Measurements from ENCODE around the gene SDK1.
A peak's percentile ranks its signal among the peaks of the same experiment; 100 is the strongest.

Gene SDK1

DNA sequence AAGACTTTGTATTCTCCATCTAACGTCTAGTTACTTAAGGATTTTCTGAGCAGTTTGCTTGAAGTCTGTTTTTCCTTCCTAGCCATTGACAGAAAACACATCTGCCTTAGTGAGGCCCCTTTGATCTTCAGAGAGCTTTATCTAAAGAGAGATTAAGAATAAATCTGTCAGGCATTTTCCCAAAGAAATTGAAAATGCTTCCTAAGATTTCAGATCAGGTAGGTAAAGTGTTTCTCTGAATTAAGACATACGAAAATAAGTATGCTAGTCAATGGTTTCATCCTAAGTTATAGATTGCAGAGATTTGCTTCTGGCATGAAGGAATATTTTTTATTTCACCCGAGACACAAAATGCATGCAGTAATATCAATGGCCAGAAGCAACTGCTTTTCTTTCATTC is 168.6 kb downstream of the SDK1 start:
- no peak for DNase-seq

- no peak for DNase-seq
Observed at GRCh38 chr7:3480197-3480596, 179.1 kb downstream of the SDK1 start.

DNA sequence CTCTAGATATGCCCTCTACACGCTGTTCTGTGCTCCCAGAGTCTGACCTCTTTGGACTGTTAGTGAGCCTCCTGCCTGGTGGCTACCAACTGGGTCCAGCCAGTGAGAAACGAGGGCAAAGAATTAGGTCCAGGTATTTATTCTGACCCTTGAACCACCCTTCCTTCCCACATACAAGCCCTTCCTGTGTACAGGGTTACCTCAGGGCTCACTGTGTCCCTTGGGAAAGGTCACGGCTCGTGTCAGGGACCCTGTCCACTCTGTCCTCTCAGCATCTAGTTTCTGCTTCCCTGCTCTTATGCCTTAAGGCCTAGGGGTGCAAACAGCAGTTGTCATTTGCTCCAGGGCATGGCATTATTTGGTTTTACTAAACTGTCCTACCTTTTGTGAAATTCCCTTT is 180.4 kb downstream of the SDK1 start:
- no peak for DNase-seq

- DNase-seq: peak; percentile 2
Observed at GRCh38 chr7:3482147-3482921, 181.3 kb downstream of the SDK1 start.

- no peak for DNase-seq
Observed at GRCh38 chr7:3486841-3487240, 185.8 kb downstream of the SDK1 start.

DNA sequence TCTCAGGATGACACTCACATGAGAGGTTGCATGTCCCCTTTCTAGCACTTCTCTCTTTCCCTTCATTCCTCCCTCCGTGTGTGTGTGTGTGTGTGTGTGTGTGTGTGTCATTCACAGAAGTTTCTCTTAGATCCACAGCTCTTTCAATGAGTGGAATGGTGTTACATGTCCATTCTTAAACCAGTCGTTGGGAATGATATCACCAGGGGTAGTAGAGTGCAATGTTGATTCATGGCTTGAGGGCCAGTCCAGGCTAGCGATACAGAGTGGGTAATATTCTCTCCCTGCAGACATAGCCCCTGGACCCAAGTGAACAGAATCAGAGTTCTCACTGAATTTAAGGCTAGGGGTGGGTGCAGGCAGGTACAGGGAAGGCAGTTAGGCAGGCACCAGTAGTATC is 187.8 kb downstream of the SDK1 start:
- DNase-seq: no peak

- no peak for DNase-seq
Observed at GRCh38 chr7:3493499-3493898, 192.4 kb downstream of the SDK1 start.

DNA sequence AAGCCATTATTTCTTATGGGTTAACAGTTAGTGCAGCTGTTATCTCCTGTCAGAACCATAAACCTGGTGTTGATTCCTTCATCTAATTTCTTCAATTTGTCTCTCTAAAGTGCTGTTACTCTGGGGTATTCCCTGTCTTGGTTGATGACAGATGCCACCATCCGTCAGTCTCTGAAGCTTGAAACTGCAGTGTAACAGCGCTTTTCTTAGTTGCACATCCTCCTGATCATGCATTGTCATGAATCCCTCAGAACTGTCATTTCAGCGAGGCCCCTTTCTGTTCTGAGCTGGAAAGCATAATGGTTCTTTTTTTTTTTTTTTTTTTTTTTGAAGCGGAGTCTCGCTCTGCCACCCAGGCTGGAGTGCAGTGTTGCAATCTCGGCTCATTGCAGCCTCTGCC is 193.9 kb downstream of the SDK1 start:
- no peak for DNase-seq

DNA sequence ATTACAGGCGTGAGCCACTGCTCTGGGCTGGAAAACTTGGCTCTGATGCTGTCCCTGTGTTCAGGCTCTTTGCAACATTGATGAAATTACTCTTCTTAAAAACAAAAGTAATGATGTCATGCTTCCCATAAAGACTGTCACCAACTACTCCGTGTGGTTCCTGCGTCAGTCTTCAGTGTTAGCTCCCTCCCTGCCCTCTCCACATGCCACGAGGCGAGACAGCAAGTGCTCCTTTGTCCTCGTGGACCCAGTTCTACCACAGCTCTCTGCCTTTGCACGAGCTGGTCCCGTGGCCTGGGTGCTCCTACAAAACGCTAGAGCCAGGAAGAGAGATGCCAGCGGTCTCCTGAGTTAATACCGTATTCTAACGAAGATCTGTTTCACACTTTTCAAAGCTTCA is 194.5 kb downstream of the SDK1 start:
- no peak for DNase-seq

GRCh38 chr7:3495954-3496353 is 194.9 kb downstream of the SDK1 start:
- no peak for DNase-seq

GRCh38 chr7:3497796-3498195 is 196.7 kb downstream of the SDK1 start:
- no peak for DNase-seq

GRCh38 chr7:3501671-3502070 is 200.6 kb downstream of the SDK1 start:
- DNase-seq: no peak

DNA sequence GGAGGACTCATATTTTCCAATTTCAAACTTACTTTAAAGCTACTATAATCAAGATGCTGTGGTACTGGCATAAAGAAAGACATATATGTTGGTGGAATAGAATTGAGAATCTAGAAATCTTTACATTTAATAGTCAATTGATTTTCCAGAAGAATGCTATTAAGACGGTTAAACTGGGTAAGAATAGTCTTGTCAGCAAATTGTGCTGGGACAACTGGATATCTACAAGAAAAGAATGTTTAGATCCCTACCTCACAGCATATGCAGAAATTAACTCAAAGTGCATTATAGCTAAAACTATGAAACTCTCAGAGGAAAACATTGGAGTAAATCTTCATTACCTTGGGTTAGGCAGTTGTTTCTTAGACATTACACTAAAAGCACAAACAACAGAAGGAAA is 203.3 kb downstream of the SDK1 start:
- no peak for DNase-seq

DNA sequence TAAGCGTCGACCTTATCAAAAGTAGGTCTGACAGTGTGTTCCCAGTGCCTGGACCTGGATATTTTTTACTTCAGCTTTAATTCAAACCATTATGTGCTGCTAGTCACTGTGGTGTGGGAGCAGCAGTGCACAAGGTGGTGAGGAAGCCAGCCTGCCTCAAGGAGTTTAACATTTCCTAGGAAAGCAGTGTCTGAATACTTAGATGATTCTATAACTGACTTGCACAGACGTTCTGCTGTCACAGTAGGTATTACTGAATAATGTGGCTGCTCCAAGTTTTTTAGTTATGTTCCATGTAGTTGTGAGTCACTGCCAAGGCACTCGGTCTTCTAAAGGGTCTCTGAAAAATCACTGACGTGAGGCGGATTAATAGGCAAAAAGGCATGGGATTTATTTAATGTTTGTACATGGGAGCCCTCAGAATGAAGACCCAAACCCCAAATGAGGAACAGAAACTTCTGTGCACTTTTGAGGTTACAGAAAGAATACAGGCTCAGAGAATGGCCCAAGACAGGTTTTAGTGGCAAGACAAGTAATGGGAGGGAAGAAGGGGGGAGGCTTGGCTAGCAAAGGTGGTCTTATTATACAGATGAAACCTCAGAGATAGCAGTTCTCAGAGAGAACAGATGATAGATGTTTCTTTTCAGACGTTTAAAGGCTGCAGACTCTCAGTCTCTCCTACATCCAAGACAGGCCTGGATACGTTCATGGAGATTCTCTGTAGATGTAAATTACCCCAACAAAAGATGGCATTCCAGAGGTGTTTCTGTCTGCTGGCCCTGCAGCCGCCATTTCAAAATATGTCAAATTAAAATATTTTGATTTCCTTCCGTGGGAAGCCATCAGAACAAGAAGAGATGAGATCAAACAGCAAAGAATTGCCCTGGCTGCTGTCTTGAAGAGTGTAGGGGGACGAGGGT is 209.3 kb downstream of the SDK1 start:
- no peak for DNase-seq

DNA sequence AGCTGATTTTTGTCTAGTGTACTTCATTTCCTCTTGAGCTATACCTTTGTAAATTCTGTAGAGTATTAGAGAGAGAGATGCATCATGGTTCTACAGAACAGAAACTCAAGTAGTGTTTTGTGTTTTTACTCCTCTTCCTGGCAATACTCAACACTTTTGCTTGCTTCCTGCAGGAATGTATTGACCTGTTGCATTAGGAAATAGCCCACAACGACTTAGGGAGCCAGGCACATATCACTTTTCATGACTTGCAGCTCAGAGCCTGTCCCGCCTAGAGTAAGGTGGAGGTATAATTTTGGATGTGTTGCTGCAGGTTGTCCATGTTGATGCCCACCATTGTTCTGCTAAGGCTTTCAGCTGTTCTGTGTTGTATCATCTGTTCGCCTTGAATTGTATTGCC is 216.3 kb downstream of the SDK1 start:
- no peak for DNase-seq

- DNase-seq: no peak
Observed at GRCh38 chr7:3518546-3518945, 217.5 kb downstream of the SDK1 start.

DNA sequence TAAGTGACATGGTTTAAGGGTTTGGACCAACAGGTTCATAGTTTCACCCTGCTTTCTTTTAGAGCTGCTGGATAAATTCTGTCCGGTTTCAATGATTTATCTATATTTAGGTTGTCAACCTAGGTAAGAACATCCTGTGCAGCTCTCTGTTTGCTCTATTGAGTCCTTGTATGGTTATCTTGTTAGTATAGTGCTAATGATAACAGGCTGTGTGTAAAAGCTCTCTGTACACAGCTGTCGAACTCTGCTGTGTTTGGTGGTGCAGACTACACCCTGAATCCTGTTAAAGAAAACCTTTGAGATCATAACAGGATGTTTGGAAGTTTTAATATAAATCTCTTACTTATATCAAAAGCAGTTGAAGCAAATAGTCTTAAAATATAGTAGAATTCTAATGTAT is 219.2 kb downstream of the SDK1 start:
- no peak for DNase-seq

- DNase-seq: no peak
Observed at GRCh38 chr7:3527496-3528124, 226.6 kb downstream of the SDK1 start.

DNA sequence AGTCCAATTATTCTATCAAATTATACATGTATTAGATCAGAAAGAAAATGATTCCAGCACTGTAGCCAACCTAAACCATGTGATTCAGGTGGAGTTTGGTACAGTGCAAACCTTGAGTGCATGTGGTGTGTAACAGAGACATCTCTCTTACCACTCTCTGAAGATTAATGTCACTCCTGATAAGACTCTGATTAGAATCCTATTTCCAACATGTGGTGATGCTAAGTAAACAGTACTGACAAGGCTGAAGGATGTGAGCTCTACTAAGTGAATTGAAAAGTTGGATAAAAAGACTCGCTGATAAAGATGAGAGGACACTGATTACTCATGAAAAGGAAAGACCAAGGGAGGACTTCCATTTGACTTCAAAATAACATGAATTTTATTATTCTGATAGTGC is 232.0 kb downstream of the SDK1 start:
- no peak for DNase-seq

GRCh38 chr7:3537210-3537875 is 236.3 kb downstream of the SDK1 start:
- DNase-seq: no peak

GRCh38 chr7:3538041-3538440 is 237.0 kb downstream of the SDK1 start:
- no peak for DNase-seq

- DNase-seq: no peak
Observed at GRCh38 chr7:3540456-3541220, 239.6 kb downstream of the SDK1 start.

All from T1000 (cell line).